ENCODE results near the gene PDHB.

The PDHB gene

DNA sequence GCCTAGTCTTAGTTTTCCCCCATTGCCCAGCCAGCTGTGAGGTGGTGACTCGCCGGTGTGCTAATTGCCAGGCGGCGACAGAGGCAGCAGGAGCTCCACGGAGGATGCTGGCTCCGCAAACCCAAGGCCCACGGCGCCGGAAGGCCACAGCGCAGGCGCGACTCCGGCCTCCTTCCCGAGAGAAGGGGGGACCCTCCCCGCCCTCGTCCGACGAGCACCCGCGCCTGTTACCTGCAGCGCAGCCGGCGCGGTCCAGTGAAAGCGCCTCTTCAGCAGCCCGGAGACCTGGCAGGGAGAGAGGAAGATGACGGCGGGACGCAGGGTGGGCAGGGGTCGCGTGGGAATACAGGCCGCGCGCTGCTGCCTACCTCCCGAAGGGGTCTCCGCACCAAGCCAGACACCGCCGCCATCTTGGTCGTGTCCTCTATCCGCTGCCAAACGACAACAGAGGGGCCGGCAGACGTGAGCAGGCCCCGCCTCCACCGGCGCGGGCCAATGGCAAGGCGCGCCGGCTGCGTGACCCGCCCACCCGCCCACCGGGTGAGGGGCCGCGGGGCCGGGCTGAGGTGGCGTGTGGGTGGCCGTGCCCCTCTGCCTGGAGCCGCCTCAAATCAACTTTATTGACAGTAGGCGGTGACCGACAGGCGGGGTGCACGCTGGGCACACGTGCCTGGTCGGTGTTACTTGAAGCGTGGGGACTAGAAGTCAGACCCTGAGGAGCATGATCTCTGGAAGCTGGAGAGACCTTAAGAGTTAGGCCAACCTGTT, at the start of gene PDHB:
TSS of gene PDHB (minus strand) at position 433 of the 768 bp plus-strand sequence. CDS start at position 410, 23 bp downstream.
- H3K4me1 ChIP-seq (ENCODE audit: control insufficient read depth in 1 of 2, insufficient read depth in 1 of 2, low read depth in 1 of 2, low read length in 1 of 2): peaks cover 12 to 13% of the 10 kb centered on the region in 2 experiments
- H3K9me3 ChIP-seq: no peaks in the 10 kb centered on the region
- TF ChIP-seq, protein P1, sequence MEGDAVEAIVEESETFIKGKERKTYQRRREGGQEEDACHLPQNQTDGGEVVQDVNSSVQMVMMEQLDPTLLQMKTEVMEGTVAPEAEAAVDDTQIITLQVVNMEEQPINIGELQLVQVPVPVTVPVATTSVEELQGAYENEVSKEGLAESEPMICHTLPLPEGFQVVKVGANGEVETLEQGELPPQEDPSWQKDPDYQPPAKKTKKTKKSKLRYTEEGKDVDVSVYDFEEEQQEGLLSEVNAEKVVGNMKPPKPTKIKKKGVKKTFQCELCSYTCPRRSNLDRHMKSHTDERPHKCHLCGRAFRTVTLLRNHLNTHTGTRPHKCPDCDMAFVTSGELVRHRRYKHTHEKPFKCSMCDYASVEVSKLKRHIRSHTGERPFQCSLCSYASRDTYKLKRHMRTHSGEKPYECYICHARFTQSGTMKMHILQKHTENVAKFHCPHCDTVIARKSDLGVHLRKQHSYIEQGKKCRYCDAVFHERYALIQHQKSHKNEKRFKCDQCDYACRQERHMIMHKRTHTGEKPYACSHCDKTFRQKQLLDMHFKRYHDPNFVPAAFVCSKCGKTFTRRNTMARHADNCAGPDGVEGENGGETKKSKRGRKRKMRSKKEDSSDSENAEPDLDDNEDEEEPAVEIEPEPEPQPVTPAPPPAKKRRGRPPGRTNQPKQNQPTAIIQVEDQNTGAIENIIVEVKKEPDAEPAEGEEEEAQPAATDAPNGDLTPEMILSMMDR (IDR thresholded peaks at IDR 0.05): no peak
- H3K27ac ChIP-seq: peak within 1 kb of the TSS; percentile 87
- H3K36me3 ChIP-seq: peaks cover 33% of the 10 kb centered on the region
- H3K4me3 ChIP-seq (ENCODE audit: low read depth in 1 of 2, low read length in 1 of 2): peak within 1 kb of the TSS; percentile 83 to 84
- H3K27me3 ChIP-seq: no peaks in the 10 kb centered on the region

DNA sequence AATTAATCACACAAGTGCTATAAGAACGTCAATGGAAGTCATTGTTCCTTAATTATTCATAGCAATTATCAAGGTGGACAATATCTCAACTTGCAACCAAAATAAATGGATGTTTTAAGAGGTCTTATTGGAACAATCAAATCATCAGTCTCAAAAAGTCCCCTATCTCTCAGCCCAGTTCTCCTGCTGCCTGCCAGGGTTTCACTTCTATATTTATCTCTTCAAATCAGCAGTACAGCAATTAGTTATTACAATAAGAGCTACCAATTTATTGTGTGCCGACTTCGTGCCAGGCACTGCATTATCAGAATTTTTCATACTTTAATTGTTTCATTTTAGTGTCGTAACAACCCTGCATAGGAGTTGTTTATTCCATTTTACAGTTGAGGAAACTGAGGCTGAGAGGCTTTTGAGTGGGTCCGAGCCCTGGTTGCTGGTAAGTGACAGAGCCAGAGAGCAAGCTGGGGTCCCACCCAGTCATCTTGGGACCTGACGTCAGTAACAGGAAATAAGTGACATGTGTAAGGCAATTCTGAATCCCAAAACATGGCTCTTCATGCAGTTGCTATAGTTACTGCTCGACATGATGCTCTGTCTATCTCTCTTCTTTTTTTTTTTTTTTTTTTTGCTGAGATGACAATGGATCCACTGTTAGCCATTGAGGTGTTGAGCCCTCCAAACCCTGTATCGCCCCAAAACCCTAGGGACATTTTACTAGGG, 49.4 kb upstream of the PDHB start:
- Histone ChIP-seq H3K27ac (no peak overlapping the region), H3K36me3 (no peaks in the 10 kb centered on the region), H3K4me1 (ENCODE audit: control insufficient read depth in 1 of 2, insufficient read depth in 1 of 2, low read depth in 1 of 2, low read length in 1 of 2) (no peaks in the 10 kb centered on the region), H3K9me3 (no peaks in the 10 kb centered on the region), H3K27me3 (peaks cover 18% of the 10 kb centered on the region), H3K4me3 (ENCODE audit: low read depth in 1 of 2, low read length in 1 of 2) (no peak overlapping the region)
- TF ChIP-seq, protein P1 (IDR thresholded peaks at IDR 0.05): no peak

DNA sequence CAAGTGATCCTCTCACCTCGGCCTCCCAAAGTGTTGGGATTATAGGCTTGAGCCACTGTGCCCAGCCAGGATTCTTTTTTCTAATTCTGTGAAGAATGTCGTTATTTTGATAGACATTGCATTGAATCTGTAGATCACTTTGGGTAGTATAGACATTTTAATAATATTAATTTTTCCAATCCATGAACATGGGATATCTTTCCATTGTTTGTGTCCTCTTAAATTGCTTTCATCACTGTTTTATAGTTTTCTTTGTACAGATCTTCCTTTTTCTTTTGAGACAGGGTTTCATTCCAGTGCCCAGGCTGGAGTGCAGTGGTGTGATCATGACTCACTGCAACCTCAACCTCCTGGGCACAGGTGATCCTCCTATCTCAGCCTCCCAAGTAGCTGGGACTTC, 46.7 kb upstream of the PDHB start:
- no peaks in the 10 kb centered on the region for H3K36me3 ChIP-seq
- H3K27ac ChIP-seq: no peak overlapping the region
- TF ChIP-seq, protein P1 (IDR thresholded peaks at IDR 0.05): no peak
- no peaks in the 10 kb centered on the region for H3K27me3 ChIP-seq
- H3K4me3 ChIP-seq (ENCODE audit: low read depth in 1 of 2, low read length in 1 of 2): no peak overlapping the region
- no peaks in the 10 kb centered on the region for H3K4me1 ChIP-seq (ENCODE audit: control insufficient read depth in 1 of 2, insufficient read depth in 1 of 2, low read depth in 1 of 2, low read length in 1 of 2)
- H3K9me3 ChIP-seq: no peaks in the 10 kb centered on the region

DNA sequence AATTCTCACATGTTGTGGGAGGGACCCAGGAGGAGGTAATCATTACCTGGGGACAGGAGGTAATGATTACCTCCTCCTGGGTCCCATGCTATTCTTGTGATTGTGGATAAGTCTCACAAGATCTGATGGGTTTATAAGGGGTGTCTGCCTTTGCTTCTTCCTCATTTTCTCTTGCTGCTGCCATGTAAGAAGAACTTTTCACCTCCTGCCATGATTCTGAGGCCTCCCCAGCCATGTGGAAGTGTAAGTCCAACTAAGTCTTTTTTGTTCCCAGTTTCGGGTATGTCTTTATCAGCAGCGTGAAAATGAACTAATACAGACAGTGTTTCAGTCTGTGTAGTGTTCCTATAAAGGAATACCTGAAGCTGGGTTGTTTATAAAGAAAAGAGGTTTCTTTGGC, 45.1 kb upstream of the PDHB start:
- TF ChIP-seq, protein P1 (IDR thresholded peaks at IDR 0.05): no peak
- no peaks in the 10 kb centered on the region for H3K36me3 ChIP-seq
- no peaks in the 10 kb centered on the region for H3K27me3 ChIP-seq
- no peak overlapping the region for H3K27ac ChIP-seq
- no peak overlapping the region for H3K4me3 ChIP-seq (ENCODE audit: low read depth in 1 of 2, low read length in 1 of 2)
- no peaks in the 10 kb centered on the region for H3K9me3 ChIP-seq
- no peaks in the 10 kb centered on the region for H3K4me1 ChIP-seq (ENCODE audit: control insufficient read depth in 1 of 2, insufficient read depth in 1 of 2, low read depth in 1 of 2, low read length in 1 of 2)

DNA sequence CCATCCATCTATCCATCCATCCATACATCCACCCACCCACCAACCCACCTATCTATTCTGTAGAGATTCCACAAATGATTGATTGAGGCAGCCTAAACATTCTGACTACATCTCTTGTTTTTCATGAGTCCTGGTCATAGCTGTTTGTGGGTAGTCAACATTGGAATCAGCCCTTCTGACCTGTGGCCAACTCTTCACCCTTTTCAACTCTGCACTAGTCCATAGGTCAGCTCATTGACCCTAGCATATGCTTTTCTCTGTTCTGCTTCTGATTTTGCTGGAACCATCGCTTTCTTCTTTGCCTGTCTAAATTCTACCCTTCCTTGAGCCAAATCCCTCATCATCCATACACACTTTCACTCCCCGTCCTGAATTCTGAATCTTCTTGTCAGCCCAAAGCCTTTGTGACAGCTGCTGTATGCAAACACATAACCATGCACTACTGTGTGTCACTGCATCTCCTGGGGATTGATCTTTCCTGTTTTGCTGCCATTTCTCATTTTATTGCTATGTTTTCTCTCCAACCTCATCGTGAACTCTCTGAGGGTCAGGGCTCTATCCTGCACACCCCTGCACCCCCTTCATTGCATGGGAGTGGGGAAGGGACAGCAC, 41.4 kb upstream of the PDHB start:
- Histone ChIP-seq H3K4me1 (ENCODE audit: control insufficient read depth in 1 of 2, insufficient read depth in 1 of 2, low read depth in 1 of 2, low read length in 1 of 2) (peaks cover 0 to 4% of the 10 kb centered on the region in 2 experiments), H3K36me3 (no peaks in the 10 kb centered on the region), H3K27ac (no peak overlapping the region), H3K27me3 (peaks cover 22% of the 10 kb centered on the region), H3K4me3 (ENCODE audit: low read depth in 1 of 2, low read length in 1 of 2) (no peak overlapping the region), H3K9me3 (no peaks in the 10 kb centered on the region)
- TF ChIP-seq, protein P1 (IDR thresholded peaks at IDR 0.05): no peak

Data from neutrophil (primary cell).